Ramos (cell line): Measurements from ENCODE around the gene ABCA2.
"Not testable (repeated sequence)": the region's sequence is repeated elsewhere in the genome, so short reads cannot be mapped to it uniquely, and the experiment has no call there.

Source experiments
- in situ Hi-C: fragments of 300-500 bp; cut with MboI; formaldehyde crosslinking; loops from one replicate; pipeline ENCODE4 v1.14.3; 2022; ENCODE audit warnings: low sequenced_read_pairs; ENCODE audit not compliant: unreplicated experiment

ABCA2 gene

GRCh38 chr9:137007816-137008270 is 20.2 kb downstream of the ABCA2 start:
- in situ Hi-C loops, result no loop called here

GRCh38 chr9:137007108-137007815 is 20.8 kb downstream of the ABCA2 start:
- in situ Hi-C loops, result no loop called here

DNA sequence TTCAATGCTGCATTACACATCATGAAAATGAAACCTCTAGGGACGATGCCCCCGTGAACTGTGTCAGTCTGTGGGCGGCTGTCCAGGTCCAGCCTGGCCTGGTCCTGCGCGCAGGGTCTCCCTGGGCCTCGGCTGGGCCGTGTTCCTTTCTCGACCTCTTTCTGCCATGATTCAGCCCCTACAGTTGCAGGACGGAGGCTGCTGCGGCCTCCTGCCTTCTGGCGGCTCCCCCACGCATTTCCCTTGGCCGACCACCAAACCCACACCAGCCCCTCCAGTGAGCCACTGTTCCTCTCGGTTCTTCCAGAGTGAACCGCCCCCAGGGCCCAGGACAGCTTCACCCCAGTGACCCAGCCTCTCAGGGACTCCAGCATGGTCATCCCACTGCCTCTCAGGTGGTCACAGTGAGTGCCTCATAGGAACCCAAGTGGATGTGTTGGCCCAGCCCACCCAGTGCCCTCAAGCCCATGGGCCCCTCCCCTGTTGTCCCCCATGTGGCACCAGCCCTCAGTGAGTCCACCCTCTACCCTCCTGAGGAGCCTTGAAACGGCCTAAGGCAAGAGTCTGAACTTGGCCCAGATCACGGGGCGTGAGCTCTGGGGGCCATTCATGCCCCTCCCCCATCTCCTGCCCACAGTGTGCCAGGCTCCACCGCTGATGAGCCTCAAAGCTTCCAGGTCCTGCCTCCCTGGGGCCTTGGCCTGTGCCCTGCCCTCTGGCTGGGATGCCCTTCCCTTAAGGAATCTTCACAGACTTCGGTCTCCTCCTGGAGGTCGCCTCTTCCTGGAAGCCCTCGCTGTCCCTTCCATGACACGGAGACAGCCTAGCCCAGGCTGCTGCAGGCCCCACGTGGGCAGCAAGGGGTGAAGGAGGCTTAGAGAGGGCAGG is 21.7 kb downstream of the ABCA2 start:
- in situ Hi-C loops, result no loop called here

DNA sequence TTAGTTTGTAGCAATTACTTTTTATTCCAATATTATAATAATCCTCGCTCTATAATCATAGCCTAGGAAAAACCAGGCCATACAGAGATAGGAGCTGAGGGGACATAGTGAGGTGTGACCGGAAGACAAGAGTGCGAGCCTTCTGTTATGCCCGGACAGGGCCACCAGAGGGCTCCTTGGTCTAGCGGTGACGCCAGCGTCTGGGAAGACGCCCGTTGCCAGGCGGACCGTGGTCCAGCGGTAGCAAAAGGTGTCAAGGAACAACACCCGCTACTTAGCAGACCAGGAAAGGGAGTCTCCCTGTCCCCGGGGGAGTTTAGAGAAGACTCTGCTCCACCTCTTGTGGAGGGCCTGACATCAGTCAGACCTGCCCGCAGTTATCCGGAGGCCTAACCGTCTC is 23.8 kb downstream of the ABCA2 start:
- in situ Hi-C loops, result not testable (repeated sequence)

DNA sequence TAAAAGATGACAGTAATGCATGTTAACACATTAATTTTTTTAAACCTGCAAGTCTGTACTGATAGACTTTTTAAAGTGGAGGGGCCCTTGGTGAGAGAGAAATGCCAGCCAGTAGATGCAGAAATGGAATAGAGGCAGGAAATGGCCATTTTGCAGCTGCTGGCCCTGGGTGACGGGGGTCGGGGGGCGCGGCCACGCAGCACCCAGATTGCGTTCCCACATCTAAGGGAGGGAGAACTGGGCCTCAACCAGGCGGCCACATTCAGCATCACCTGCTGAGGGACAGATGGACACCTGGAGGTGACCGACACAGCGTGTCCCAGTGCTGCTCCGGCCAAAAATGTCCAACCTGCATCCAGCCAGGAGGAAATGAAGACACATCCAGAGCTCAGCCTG is 25.4 kb downstream of the ABCA2 start:
- in situ Hi-C loops, result no loop called here

- in situ Hi-C loops, result no loop called here
Measured at GRCh38 chr9:137001857-137002645, 26.0 kb downstream of the ABCA2 start.

DNA sequence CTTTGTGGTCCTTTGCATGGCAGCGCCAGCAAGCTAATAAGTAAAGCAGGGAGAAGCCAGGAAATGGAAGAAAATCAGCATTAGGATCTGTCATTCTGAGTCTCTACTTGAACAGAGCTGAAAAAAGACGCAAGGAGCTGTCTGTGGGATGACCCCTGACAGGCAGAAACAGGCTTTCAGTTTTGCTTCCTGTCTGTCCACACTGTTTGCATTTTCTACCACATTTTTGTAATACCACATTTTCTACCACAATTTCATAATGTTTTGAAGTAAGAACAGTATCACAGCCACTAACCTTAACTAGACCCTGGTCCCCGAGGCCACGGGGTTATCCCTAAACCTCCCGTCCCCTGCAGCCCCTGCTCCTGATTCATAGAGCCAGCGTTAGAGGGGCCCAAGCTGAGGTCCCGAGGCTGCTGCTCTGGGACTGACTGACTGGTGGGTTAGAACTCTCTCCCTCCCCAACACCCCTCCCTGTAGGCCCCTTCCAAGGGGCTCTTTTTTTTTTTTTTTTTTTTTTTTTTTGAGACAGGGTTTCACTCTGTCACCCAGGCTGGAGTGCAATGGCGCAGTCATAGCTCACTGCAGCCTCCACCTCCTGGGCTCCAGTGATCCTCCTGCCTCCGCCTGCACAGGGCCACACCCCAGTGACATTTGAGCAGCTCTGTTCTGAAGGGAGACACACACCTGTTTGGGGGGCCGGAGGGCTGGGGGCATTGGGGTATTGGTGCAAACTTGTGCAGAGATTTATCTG is 27.7 kb downstream of the ABCA2 start:
- in situ Hi-C loops, result no loop called here

- in situ Hi-C loops, result no loop called here
Measured at GRCh38 chr9:136997830-136998234, 30.2 kb downstream of the ABCA2 start.

GRCh38 chr9:136997371-136997770 is 30.7 kb downstream of the ABCA2 start:
- in situ Hi-C loops, result no loop called here

GRCh38 chr9:136996361-136997292 is 31.4 kb downstream of the ABCA2 start, which contains the start of gene CLIC3:
Gene CLIC3 (minus strand): TSS chr9:136996568. CDS start chr9:136996543, 25 bp downstream.
- in situ Hi-C loops, result no loop called here

- in situ Hi-C loops, result no loop called here
Measured at GRCh38 chr9:136995772-136996311, 32.2 kb downstream of the ABCA2 start.

- in situ Hi-C loops, result no loop called here
Measured at GRCh38 chr9:136995362-136995761, 32.7 kb downstream of the ABCA2 start.

DNA sequence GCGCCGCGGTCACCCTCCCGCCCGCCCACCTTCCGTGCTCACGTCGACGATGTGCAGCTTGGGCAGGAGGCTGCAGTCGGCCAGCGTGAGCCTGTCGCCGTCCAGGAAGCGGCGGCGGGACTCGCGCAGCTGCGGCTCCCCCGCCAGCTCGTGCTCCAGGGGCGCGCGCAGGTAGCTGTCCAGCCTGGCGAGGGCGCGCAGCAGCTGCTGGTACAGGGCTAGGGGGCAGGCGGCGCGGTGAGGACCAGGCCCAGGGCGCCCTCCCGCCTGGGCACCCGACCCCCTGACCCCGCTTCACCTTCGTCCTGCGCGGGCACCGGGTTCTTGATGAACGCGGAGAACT is 33.2 kb downstream of the ABCA2 start:
- in situ Hi-C loops, result no loop called here

DNA sequence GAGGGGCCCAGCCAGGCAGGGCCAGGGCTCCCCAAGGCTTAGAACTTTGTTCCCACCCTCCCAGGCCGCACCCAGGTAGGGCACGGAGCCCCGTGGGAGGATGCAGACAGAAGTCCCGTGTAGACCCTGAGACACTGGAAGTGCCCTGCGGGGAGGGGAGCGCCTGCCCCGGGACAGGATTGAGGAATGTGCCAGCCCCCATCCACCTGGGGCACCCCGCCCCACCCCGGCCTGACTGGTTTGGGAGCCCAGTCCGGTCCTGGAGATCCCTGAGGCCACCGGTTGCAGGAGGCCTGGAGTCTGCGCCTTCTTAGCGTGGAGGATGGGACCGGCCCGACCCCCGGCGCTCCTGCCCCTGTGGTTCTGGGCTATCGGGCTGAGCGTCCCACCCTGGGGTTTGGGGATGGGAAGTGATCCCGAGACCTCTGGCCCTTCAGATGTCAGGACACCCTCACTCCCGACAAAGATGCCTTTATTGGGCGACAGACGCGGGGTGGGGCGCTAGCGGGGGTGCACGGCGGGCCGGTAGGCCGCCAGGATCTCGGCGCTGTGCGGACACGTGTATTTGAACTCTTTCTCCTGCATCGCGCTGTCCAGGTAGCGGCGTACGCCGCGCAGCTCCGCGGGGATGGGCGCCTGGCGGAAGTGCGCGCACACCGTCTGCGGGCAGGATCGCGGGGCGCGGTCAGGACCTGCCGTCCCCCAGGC is 33.7 kb downstream of the ABCA2 start:
- in situ Hi-C loops, result no loop called here

DNA sequence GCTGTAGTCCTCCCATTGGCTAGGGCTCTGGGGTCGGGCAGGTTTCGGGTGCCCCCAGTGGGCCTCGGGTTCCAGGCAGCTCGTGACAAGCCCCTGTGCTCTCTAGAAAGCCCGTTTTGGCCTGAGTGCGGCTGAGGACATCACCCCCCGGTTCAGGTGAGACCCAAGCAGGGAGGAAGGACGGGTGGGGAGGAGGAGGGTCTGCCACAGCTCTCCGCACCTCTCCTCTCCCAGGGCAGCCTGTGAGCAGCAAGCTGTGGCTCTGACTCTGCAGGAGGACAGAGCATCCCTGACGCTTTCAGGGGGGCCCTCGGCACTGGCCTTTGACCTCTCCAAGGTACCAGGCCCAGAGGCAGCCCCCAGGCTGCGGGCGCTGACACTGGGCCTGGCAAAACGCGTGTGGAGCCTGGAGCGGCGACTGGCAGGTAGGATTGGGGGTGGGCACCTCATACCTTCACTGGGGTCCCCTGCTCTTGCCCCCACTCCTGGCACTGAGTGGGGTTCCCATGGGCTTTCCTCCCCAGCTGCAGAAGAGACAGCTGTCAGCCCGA is 35.1 kb downstream of the ABCA2 start:
- in situ Hi-C loops, result no loop called here

DNA sequence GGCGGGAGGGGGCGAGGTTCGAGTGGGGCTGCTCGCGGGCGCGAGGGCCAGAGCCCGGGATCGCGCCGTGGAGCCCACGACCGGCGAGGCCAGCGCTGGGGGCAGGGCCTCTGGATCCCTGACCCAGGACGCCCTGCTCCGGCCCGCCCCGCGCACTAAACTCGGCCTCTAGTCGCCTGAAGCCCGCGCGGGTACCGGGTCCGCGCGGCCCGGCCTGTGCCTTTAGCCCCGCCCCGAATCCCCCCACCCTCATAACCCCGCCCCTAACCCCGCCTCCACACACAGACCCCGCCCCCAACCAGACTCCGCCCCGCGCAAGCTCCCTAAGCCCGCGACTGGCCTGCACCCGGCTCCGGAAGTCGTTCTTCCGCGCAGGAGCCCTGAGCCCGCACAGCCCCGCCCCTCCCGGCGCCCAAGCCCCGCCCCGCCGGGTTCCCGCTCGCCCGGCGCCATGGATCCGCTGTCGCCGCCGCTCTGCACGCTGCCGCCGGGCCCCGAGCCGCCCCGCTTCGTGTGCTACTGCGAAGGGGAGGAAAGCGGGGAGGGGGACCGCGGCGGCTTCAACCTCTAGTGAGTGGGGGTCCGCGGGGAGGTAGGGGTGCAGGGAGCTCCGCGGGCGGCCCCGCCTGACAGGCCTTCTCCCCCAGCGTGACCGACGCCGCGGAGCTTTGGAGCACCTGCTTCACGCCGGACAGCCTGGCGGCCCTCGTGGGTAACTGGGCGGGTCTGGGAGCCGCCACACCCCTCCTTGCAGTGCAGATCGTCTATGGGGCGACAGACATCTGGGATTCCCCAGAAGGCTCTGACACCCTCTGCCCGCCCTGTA is 35.8 kb downstream of the ABCA2 start, which contains the start of gene PAXX:
PAXX (plus strand) TSS at position 430 of the 826 bp plus-strand sequence; CDS start at position 452, 22 bp downstream.
- in situ Hi-C loops, result no loop called here
